GM18867 (cell line): ENCODE data around the gene FER1L5.

Experiments used
- ATAC-seq: cut with Tn5 transposase; IDR thresholded peaks from one replicate; pipeline ENCODE4 v1.9.1; 2021; ENCODE audit warnings: mild to moderate bottlenecking, moderate library complexity; ENCODE audit not compliant: unreplicated experiment

Gene FER1L5

GRCh38 chr2:96694816-96695455 is 52.4 kb downstream of the FER1L5 start:
- ATAC-seq, result no peak

- no peak for ATAC-seq
Measured at GRCh38 chr2:96695602-96696001, 53.0 kb downstream of the FER1L5 start.

GRCh38 chr2:96697476-96697875 is 54.9 kb downstream of the FER1L5 start:
- no peak for ATAC-seq

- ATAC-seq, result no peak
Measured at GRCh38 chr2:96698221-96698861, 55.8 kb downstream of the FER1L5 start.

GRCh38 chr2:96699021-96699420 is 56.5 kb downstream of the FER1L5 start:
- ATAC-seq, result no peak

- ATAC-seq, result no peak
Measured at GRCh38 chr2:96699621-96700020, 57.1 kb downstream of the FER1L5 start.

GRCh38 chr2:96700086-96700485 is 57.5 kb downstream of the FER1L5 start:
- ATAC-seq, result no peak

GRCh38 chr2:96701636-96702035 is 59.1 kb downstream of the FER1L5 start:
- ATAC-seq, result no peak

- no peak for ATAC-seq
Measured at GRCh38 chr2:96702098-96702785, 59.7 kb downstream of the FER1L5 start.

GRCh38 chr2:96703021-96703751 is 60.6 kb downstream of the FER1L5 start:
- no peak for ATAC-seq

- ATAC-seq, result no peak
Measured at GRCh38 chr2:96710985-96711384, 68.4 kb downstream of the FER1L5 start.

- ATAC-seq, result no peak
Measured at GRCh38 chr2:96715658-96716057, 73.1 kb downstream of the FER1L5 start.

GRCh38 chr2:96716388-96716787 is 73.8 kb downstream of the FER1L5 start:
- ATAC-seq, result no peak

- ATAC-seq, result no peak
Measured at GRCh38 chr2:96726131-96726530, 83.6 kb downstream of the FER1L5 start.

- no peak for ATAC-seq
Measured at GRCh38 chr2:96727431-96727830, 84.9 kb downstream of the FER1L5 start.

- no peak for ATAC-seq
Measured at GRCh38 chr2:96729748-96730147, 87.2 kb downstream of the FER1L5 start.

GRCh38 chr2:96730212-96730611 is 87.6 kb downstream of the FER1L5 start:
- ATAC-seq, result no peak

GRCh38 chr2:96733931-96734330 is 91.4 kb downstream of the FER1L5 start:
- ATAC-seq, result no peak

- no peak for ATAC-seq
Measured at GRCh38 chr2:96734880-96735583, 92.5 kb downstream of the FER1L5 start.

- no peak for ATAC-seq
Measured at GRCh38 chr2:96737251-96737650, 94.7 kb downstream of the FER1L5 start.

GRCh38 chr2:96737831-96738230 is 95.3 kb downstream of the FER1L5 start:
- ATAC-seq, result no peak
